ENCODE measurements around the gene EPN3. TPM values are rescaled to one million over a fixed set of nuclear protein-coding genes. Genes with fewer than 3 reads are reported as not detected.

Gene EPN3
- polyA plus RNA-seq, 1 donor from 2014 or later: not detected

DNA sequence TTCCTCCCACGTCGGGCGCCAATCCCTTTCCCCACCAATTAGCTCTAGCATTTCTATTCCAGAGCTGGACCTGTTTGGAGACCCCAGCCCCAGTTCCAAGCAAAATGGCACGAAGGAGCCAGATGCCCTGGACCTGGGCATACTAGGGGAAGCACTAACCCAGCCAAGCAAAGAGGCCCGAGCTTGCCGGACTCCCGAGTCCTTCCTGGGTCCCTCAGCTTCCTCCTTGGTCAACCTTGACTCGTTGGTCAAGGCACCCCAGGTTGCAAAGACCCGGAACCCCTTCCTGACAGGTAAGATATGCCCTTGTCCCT lies 8.8 kb downstream of the EPN3 start:
- no peaks in the 10 kb centered on the region for H3K36me3 ChIP-seq (ENCODE audit: insufficient read depth, low read length)
- peak overlapping the region; percentile 79 for H3K9ac ChIP-seq (ENCODE audit: low read length)
- H3K27ac ChIP-seq (ENCODE audit: low read length): no peak overlapping the region
- no peaks in the 10 kb centered on the region for H4K20me1 ChIP-seq (ENCODE audit: insufficient read depth)
- H2AFZ ChIP-seq (ENCODE audit: low read depth, low read length): peak overlapping the region; percentile 69
- TF ChIP-seq SMC3 (conservative IDR thresholded peaks at IDR 0.05; ENCODE audit: poor library complexity) (no peak), EZH2 (IDR thresholded peaks at IDR 0.05; ENCODE audit: borderline replicate concordance, insufficient read depth, low read length, poor library complexity, severe bottlenecking) (no peak), POLR2AphosphoS5 (IDR thresholded peaks at IDR 0.05) (no peak), CTCF (IDR thresholded peaks at IDR 0.05; ENCODE audit: poor library complexity, severe bottlenecking) (no peak), EP300 (conservative IDR thresholded peaks at IDR 0.05; ENCODE audit: poor library complexity, severe bottlenecking) (no peak), RAD21 (conservative IDR thresholded peaks at IDR 0.05) (no peak), MXI1 (conservative IDR thresholded peaks at IDR 0.05; ENCODE audit: poor library complexity, severe bottlenecking) (no peak), TAF1 (IDR thresholded peaks at IDR 0.05; ENCODE audit: low read depth) (no peak)
- TF ChIP-seq, protein P1, sequence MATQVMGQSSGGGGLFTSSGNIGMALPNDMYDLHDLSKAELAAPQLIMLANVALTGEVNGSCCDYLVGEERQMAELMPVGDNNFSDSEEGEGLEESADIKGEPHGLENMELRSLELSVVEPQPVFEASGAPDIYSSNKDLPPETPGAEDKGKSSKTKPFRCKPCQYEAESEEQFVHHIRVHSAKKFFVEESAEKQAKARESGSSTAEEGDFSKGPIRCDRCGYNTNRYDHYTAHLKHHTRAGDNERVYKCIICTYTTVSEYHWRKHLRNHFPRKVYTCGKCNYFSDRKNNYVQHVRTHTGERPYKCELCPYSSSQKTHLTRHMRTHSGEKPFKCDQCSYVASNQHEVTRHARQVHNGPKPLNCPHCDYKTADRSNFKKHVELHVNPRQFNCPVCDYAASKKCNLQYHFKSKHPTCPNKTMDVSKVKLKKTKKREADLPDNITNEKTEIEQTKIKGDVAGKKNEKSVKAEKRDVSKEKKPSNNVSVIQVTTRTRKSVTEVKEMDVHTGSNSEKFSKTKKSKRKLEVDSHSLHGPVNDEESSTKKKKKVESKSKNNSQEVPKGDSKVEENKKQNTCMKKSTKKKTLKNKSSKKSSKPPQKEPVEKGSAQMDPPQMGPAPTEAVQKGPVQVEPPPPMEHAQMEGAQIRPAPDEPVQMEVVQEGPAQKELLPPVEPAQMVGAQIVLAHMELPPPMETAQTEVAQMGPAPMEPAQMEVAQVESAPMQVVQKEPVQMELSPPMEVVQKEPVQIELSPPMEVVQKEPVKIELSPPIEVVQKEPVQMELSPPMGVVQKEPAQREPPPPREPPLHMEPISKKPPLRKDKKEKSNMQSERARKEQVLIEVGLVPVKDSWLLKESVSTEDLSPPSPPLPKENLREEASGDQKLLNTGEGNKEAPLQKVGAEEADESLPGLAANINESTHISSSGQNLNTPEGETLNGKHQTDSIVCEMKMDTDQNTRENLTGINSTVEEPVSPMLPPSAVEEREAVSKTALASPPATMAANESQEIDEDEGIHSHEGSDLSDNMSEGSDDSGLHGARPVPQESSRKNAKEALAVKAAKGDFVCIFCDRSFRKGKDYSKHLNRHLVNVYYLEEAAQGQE (IDR thresholded peaks at IDR 0.05; ENCODE audit: borderline replicate concordance): no peak
- no peaks in the 10 kb centered on the region for H3K9me3 ChIP-seq (ENCODE audit: low read length)
- H3K4me3 ChIP-seq (ENCODE audit: low read length): peak overlapping the region; percentile 70
- H3K9me2 ChIP-seq (ENCODE audit: insufficient read depth, low read length): no peaks in the 10 kb centered on the region
- no peaks in the 10 kb centered on the region for H3K27me3 ChIP-seq (ENCODE audit: insufficient read depth, low read depth, low read length)
- H3F3A ChIP-seq (ENCODE audit: insufficient read depth, low read length, poor library complexity, severe bottlenecking): no peaks in the 10 kb centered on the region
- no peaks in the 10 kb centered on the region for H3K79me2 ChIP-seq (replicated peaks; ENCODE audit: insufficient read depth, low read length)
- peak overlapping the region; percentile 55 for H3K4me2 ChIP-seq (ENCODE audit: low read length)

GRCh38 chr17:50541716-50542688 lies 9.5 kb downstream of the EPN3 start:
- H2AFZ ChIP-seq (ENCODE audit: low read depth, low read length): peak overlapping the region; percentile 69
- no peaks in the 10 kb centered on the region for H3F3A ChIP-seq (ENCODE audit: insufficient read depth, low read length, poor library complexity, severe bottlenecking)
- peak overlapping the region; percentile 70 for H3K4me3 ChIP-seq (ENCODE audit: low read length)
- no peaks in the 10 kb centered on the region for H3K36me3 ChIP-seq (ENCODE audit: insufficient read depth, low read length)
- no peaks in the 10 kb centered on the region for H3K27me3 ChIP-seq (ENCODE audit: insufficient read depth, low read depth, low read length)
- peak overlapping the region; percentile 71 for H3K27ac ChIP-seq (ENCODE audit: low read length)
- H4K20me1 ChIP-seq (ENCODE audit: insufficient read depth): no peaks in the 10 kb centered on the region
- H3K9me3 ChIP-seq (ENCODE audit: low read length): no peaks in the 10 kb centered on the region
- H3K4me2 ChIP-seq (ENCODE audit: low read length): peak overlapping the region; percentile 71
- H3K9me2 ChIP-seq (ENCODE audit: insufficient read depth, low read length): no peaks in the 10 kb centered on the region
- H3K79me2 ChIP-seq (replicated peaks; ENCODE audit: insufficient read depth, low read length): no peaks in the 10 kb centered on the region
- TF ChIP-seq EP300 (conservative IDR thresholded peaks at IDR 0.05; ENCODE audit: poor library complexity, severe bottlenecking) (peak; percentile 14), CTCF (IDR thresholded peaks at IDR 0.05; ENCODE audit: poor library complexity, severe bottlenecking) (peak; percentile 53), TAF1 (IDR thresholded peaks at IDR 0.05; ENCODE audit: low read depth) (peak; percentile 35), SMC3 (conservative IDR thresholded peaks at IDR 0.05; ENCODE audit: poor library complexity) (no peak), RAD21 (conservative IDR thresholded peaks at IDR 0.05) (no peak), POLR2AphosphoS5 (IDR thresholded peaks at IDR 0.05) (peak; percentile 82)
- TF ChIP-seq, protein P1 (IDR thresholded peaks at IDR 0.05; ENCODE audit: borderline replicate concordance): peak; percentile 29
- H3K9ac ChIP-seq (ENCODE audit: low read length): peak overlapping the region; percentile 79
